Mesenchymal stem cell (in vitro differentiated cells and primary cell): ENCODE data around the gene ZNF385A.
A peak's percentile ranks its signal among the peaks of the same experiment; 100 is the strongest.

ENCODE experiments used
- DNase-seq: peaks from one replicate; pipeline ENCODE4 v3.0.0-alpha.2; 2013
- H2AFZ ChIP-seq: one replicate; pipeline ENCODE4 v1.6.1; 2013; ENCODE audit warnings: low read depth, mild to moderate bottlenecking, control low read depth, inconsistent platforms, low read length, moderate library complexity
- H2AK5ac ChIP-seq: 2 replicates; pipeline ENCODE4 v1.6.1; 2013; ENCODE audit warnings: low read length, moderate library complexity, mild to moderate bottlenecking, inconsistent platforms; ENCODE audit not compliant: severe bottlenecking
- H2BK120ac ChIP-seq: one replicate; pipeline ENCODE4 v1.6.1; 2013; ENCODE audit warnings: low read depth, mild to moderate bottlenecking, inconsistent platforms, low read length, moderate library complexity
- H2BK12ac ChIP-seq, 2 experiments: one replicate each; pipeline ENCODE4 v1.6.1; 2013; ENCODE audit warnings: inconsistent platforms in 2 of 2, low read length in 2 of 2, mild to moderate bottlenecking in 2 of 2, moderate library complexity in 2 of 2, control low read depth in 1 of 2
- H2BK15ac ChIP-seq: one replicate; pipeline ENCODE4 v1.6.1; 2013; ENCODE audit warnings: mild to moderate bottlenecking, low read depth, inconsistent platforms; ENCODE audit not compliant: poor library complexity, severe bottlenecking
- H2BK5ac ChIP-seq: 2 replicates; pipeline ENCODE4 v1.6.1; 2013; ENCODE audit warnings: low read depth, mild to moderate bottlenecking, low read length, control low read depth, inconsistent platforms; ENCODE audit not compliant: poor library complexity, severe bottlenecking
- H3K14ac ChIP-seq, 2 experiments: one replicate each; pipeline ENCODE4 v1.6.1; 2013; ENCODE audit warnings: inconsistent platforms in 2 of 2, low read length in 2 of 2, control low read depth in 1 of 2, mild to moderate bottlenecking in 1 of 2, moderate library complexity in 1 of 2
- H3K18ac ChIP-seq, 2 experiments: one replicate each; pipeline ENCODE4 v1.6.1; 2013; ENCODE audit warnings: inconsistent platforms in 2 of 2, low read length in 2 of 2, control low read depth in 1 of 2, low read depth in 1 of 2, mild to moderate bottlenecking in 1 of 2
- H3K23ac ChIP-seq, 2 experiments: one replicate each; pipeline ENCODE4 v1.6.1; 2013; ENCODE audit warnings: inconsistent platforms in 2 of 2, low read length in 2 of 2, mild to moderate bottlenecking in 2 of 2, moderate library complexity in 2 of 2, control low read depth in 1 of 2
- H3K27ac ChIP-seq: 2 replicates; pipeline ENCODE4 v1.5.1; 2013; ENCODE audit warnings: mild to moderate bottlenecking, moderate library complexity, low read length, control low read depth, inconsistent platforms; ENCODE audit not compliant: poor library complexity, severe bottlenecking
- H3K27me3 ChIP-seq, 2 experiments: 2 replicates each; pipeline versions ENCODE4 v1.6.1 to v1.7.0; 2013; ENCODE audit warnings: low read length in 2 of 2, mild to moderate bottlenecking in 2 of 2, moderate library complexity in 2 of 2, control low read depth in 1 of 2, inconsistent platforms in 1 of 2; ENCODE audit not compliant: control insufficient read depth in 1 of 2, insufficient read depth in 1 of 2
- H3K36me3 ChIP-seq, 2 experiments: 2 replicates each; pipeline versions ENCODE4 v1.6.1 to v1.7.0; 2013; ENCODE audit warnings: low read length in 2 of 2, control low read depth in 1 of 2, inconsistent platforms in 1 of 2, low read depth in 1 of 2, mild to moderate bottlenecking in 1 of 2; ENCODE audit not compliant: insufficient read depth in 2 of 2, control insufficient read depth in 1 of 2
- H3K4ac ChIP-seq, 2 experiments: one replicate each; pipeline ENCODE4 v1.6.1; 2013; ENCODE audit warnings: inconsistent platforms in 2 of 2, low read length in 2 of 2, mild to moderate bottlenecking in 2 of 2, moderate library complexity in 2 of 2, control low read depth in 1 of 2, low read depth in 1 of 2
- H3K4me1 ChIP-seq: 2 replicates; pipeline ENCODE4 v1.6.1; 2013; ENCODE audit warnings: low read depth, low read length, control low read depth; ENCODE audit not compliant: control insufficient read depth, insufficient read depth
- H3K4me2 ChIP-seq: 2 replicates; pipeline ENCODE4 v1.6.1; 2013; ENCODE audit warnings: low read length, mild to moderate bottlenecking, inconsistent platforms; ENCODE audit not compliant: poor library complexity, severe bottlenecking
- H3K4me3 ChIP-seq, 2 experiments: 2 replicates each; pipeline versions ENCODE4 v1.5.1 to v1.7.0; 2013; ENCODE audit warnings: low read length in 2 of 2, mild to moderate bottlenecking in 2 of 2, control low read depth in 1 of 2, low read depth in 1 of 2; ENCODE audit not compliant: insufficient read depth in 1 of 2
- H3K79me1 ChIP-seq: replicated peaks from 2 replicates; pipeline ENCODE4 v1.6.1; 2013; ENCODE audit warnings: mild to moderate bottlenecking, control low read depth, low read length, inconsistent platforms; ENCODE audit not compliant: poor library complexity, severe bottlenecking
- H3K9ac ChIP-seq: 2 replicates; pipeline ENCODE4 v1.7.0; 2013; ENCODE audit warnings: mild to moderate bottlenecking, low read length, moderate library complexity
- H3K9me3 ChIP-seq: 2 replicates; pipeline ENCODE4 v1.7.0; 2013; ENCODE audit warnings: mild to moderate bottlenecking, low read length; ENCODE audit not compliant: control insufficient read depth
- H4K8ac ChIP-seq: one replicate; pipeline ENCODE4 v1.6.1; 2013; ENCODE audit warnings: inconsistent platforms, mild to moderate bottlenecking, low read length, moderate library complexity
- H4K91ac ChIP-seq: one replicate; pipeline ENCODE4 v1.6.1; 2013; ENCODE audit warnings: mild to moderate bottlenecking, low read length, inconsistent platforms
- WGBS: methylation state at CpG from one replicate; pipeline ENCODE4 v1.1.7; 2013; ENCODE audit warnings: mixed read lengths; 5-methylcytosine and 5-hydroxymethylcytosine counted together

Gene ZNF385A

GRCh38 chr12:54331461-54331860 is 53.1 kb downstream of the ZNF385A start:
- Histone ChIP-seq H3K79me1 (peaks cover 7% of the 10 kb centered on the region), H2BK5ac (no peak overlapping the region), H3K9me3 (no peaks in the 10 kb centered on the region), H3K4me2 (no peak overlapping the region), H3K27me3 (no peaks in the 10 kb centered on the region), H3K4me1 (peaks cover 11% of the 10 kb centered on the region), H3K14ac (no peak overlapping the region), H3K36me3 (peaks cover 9 to 19% of the 10 kb centered on the region in 2 experiments), H2BK15ac (no peak overlapping the region), H3K23ac (no peak overlapping the region), H3K4ac (no peak overlapping the region), H2AK5ac (no peak overlapping the region), H3K4me3 (no peak overlapping the region), H2AFZ (no peak overlapping the region), H3K27ac (no peak overlapping the region), H4K91ac (no peak overlapping the region), H3K9ac (no peak overlapping the region), H2BK12ac (no peak overlapping the region), H2BK120ac (no peak overlapping the region), H4K8ac (peak overlapping the region; percentile 36), H3K18ac (no peak overlapping the region)
- no peak for DNase-seq
- 94% methylated on average over 3 of the region's 5 CpGs for WGBS

- no peak overlapping the region for H2BK12ac ChIP-seq
- H3K14ac ChIP-seq: no peak overlapping the region
- no peak overlapping the region for H4K91ac ChIP-seq
- H3K4me2 ChIP-seq: no peak overlapping the region
- peaks cover 12% of the 10 kb centered on the region for H3K4me1 ChIP-seq
- H2BK5ac ChIP-seq: no peak overlapping the region
- H2BK120ac ChIP-seq: no peak overlapping the region
- WGBS: 67% methylated on average over 1 of the region's 3 CpGs
- H4K8ac ChIP-seq: no peak overlapping the region
- DNase-seq: no peak
- no peak overlapping the region for H3K27ac ChIP-seq
- H3K23ac ChIP-seq: no peak overlapping the region
- H3K4ac ChIP-seq: no peak overlapping the region
- H3K36me3 ChIP-seq: peaks cover 9 to 19% of the 10 kb centered on the region in 2 experiments
- no peak overlapping the region for H3K4me3 ChIP-seq
- peak overlapping the region; percentile 32 for H3K9ac ChIP-seq
- H3K9me3 ChIP-seq: no peaks in the 10 kb centered on the region
- no peaks in the 10 kb centered on the region for H3K27me3 ChIP-seq
- H3K18ac ChIP-seq: no peak overlapping the region
- no peak overlapping the region for H2AK5ac ChIP-seq
- peaks cover 7% of the 10 kb centered on the region for H3K79me1 ChIP-seq
- no peak overlapping the region for H2BK15ac ChIP-seq
- no peak overlapping the region for H2AFZ ChIP-seq
These were observed 54.1 kb downstream of the ZNF385A start for GRCh38 chr12:54330442-54330841.

GRCh38 chr12:54329759-54330158 is 54.8 kb downstream of the ZNF385A start:
- no peak overlapping the region for H3K27ac ChIP-seq
- H3K4me2 ChIP-seq: no peak overlapping the region
- peaks cover 7% of the 10 kb centered on the region for H3K79me1 ChIP-seq
- H3K4me3 ChIP-seq: no peak overlapping the region
- peak overlapping the region; percentile 32 for H3K9ac ChIP-seq
- H2BK5ac ChIP-seq: no peak overlapping the region
- DNase-seq: no peak
- H3K4ac ChIP-seq: peak overlapping the region in 1 of 2 experiments; percentile 51
- no peaks in the 10 kb centered on the region for H3K27me3 ChIP-seq
- H2BK15ac ChIP-seq: peak overlapping the region; percentile 56
- H2BK12ac ChIP-seq: peak overlapping the region in 1 of 2 experiments; percentile 52
- peaks cover 9 to 19% of the 10 kb centered on the region in 2 experiments for H3K36me3 ChIP-seq
- no peaks in the 10 kb centered on the region for H3K9me3 ChIP-seq
- no peak overlapping the region for H2BK120ac ChIP-seq
- 63% methylated on average over 5 of the region's 5 CpGs for WGBS
- H3K18ac ChIP-seq: peak overlapping the region in 1 of 2 experiments; percentile 21
- no peak overlapping the region for H2AFZ ChIP-seq
- H3K14ac ChIP-seq: peak overlapping the region in 1 of 2 experiments; percentile 84
- H3K23ac ChIP-seq: no peak overlapping the region
- H3K4me1 ChIP-seq: peaks cover 10% of the 10 kb centered on the region
- H2AK5ac ChIP-seq: no peak overlapping the region
- no peak overlapping the region for H4K91ac ChIP-seq
- H4K8ac ChIP-seq: no peak overlapping the region

GRCh38 chr12:54328595-54329337 is 55.8 kb downstream of the ZNF385A start:
- peak overlapping the region in 1 of 2 experiments; percentile 52 for H2BK12ac ChIP-seq
- H3K36me3 ChIP-seq: peaks cover 9 to 19% of the 10 kb centered on the region in 2 experiments
- peak overlapping the region in 1 of 2 experiments; percentile 5 for H3K4me3 ChIP-seq
- H3K4me2 ChIP-seq: no peak overlapping the region
- no peak overlapping the region for H2BK5ac ChIP-seq
- H3K4me1 ChIP-seq: peaks cover 12% of the 10 kb centered on the region
- no peak overlapping the region for H3K14ac ChIP-seq
- H3K79me1 ChIP-seq: peaks cover 7% of the 10 kb centered on the region
- H3K27me3 ChIP-seq: no peaks in the 10 kb centered on the region
- DNase-seq: no peak
- H3K9me3 ChIP-seq: no peaks in the 10 kb centered on the region
- H3K18ac ChIP-seq: no peak overlapping the region
- H2AFZ ChIP-seq: no peak overlapping the region
- no peak overlapping the region for H2BK15ac ChIP-seq
- H3K9ac ChIP-seq: peak overlapping the region; percentile 31
- H3K4ac ChIP-seq: peak overlapping the region in 1 of 2 experiments; percentile 49
- H2BK120ac ChIP-seq: no peak overlapping the region
- H3K23ac ChIP-seq: no peak overlapping the region
- no peak overlapping the region for H2AK5ac ChIP-seq
- no peak overlapping the region for H3K27ac ChIP-seq
- 78% methylated on average over 4 of the region's 6 CpGs for WGBS
- H4K8ac ChIP-seq: no peak overlapping the region
- no peak overlapping the region for H4K91ac ChIP-seq
